ENCODE results near the gene LY6G6F. TPM values are rescaled to one million over a fixed set of nuclear protein-coding genes. Genes with fewer than 3 reads are reported as not detected.

LY6G6F gene
- total and polyA plus RNA-seq, 10 of the 15 experiments (the other 5 are each of a cell fraction or from before 2014, with no cell fraction given) = not detected

DNA sequence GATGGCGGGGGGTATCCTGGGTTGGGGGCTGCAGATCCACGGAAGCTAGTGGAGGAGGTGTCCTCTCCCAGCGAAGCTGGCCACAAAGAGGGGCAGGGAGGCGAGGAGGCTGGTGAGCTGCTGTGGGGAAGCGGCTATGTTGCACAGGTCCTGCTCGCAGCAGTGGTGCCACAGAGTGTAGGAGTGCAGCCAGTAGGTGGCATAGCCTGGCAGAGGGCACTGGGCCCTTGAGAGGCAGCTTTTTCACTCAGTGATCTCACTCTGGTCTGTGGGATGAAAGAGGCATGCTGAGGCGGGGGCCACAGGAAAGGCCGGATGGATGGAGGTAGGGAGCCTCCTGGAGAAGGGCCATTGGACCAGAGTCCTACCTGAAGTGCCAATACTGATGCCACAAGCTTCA is 5.6 kb downstream of the LY6G6F start:
- CTCF ChIA-PET = interaction anchor here (0.7 to 2.9 kb wide), 4 partner anchors 9 to 57 kb away, joined by 3 to 14 read pairs (median 5); partner anchors contain the start of gene ABHD16A
- POLR2A ChIA-PET = interaction anchor here (1.0 to 1.1 kb wide), 2 partner anchors 9 kb away, joined by 3 read pairs; partner anchors contain the start of genes ABHD16A and LY6G6C
- FAIRE-seq = no peak

More for the DNA sequence above, 5.6 kb downstream of the LY6G6F start:
- ATAC-seq (peak; percentile 81), DNase-seq (ENCODE audit: low read depth, low spot score) (no peak)
- Histone ChIP-seq H3K4me3 (no peak overlapping the region), H3K4me1 (ENCODE audit: control insufficient read depth, insufficient read depth, low read length) (no peaks in the 10 kb centered on the region), H3K79me2 (ENCODE audit: control insufficient read depth, insufficient read depth, low read length) (no peaks in the 10 kb centered on the region), H3K27ac (ENCODE audit: control insufficient read depth, insufficient read depth) (no peak overlapping the region), H4K20me1 (ENCODE audit: control insufficient read depth, insufficient read depth) (no peaks in the 10 kb centered on the region), H3K36me3 (ENCODE audit: control insufficient read depth in 2 of 2, insufficient read depth in 2 of 2, low read length in 1 of 2) (no peaks in the 10 kb centered on the region), H3K9ac (ENCODE audit: control insufficient read depth, insufficient read depth, low read length) (no peak overlapping the region), H3K4me2 (ENCODE audit: control insufficient read depth, insufficient read depth) (no peak overlapping the region), H2AFZ (ENCODE audit: control insufficient read depth, low read depth, low read length) (no peak overlapping the region), H3K9me3 (replicated peaks; ENCODE audit: control insufficient read depth, insufficient read depth, low read length) (no peaks in the 10 kb centered on the region), H3K27me3 (replicated peaks in 1 of 2; ENCODE audit: control insufficient read depth in 2 of 2, insufficient read depth in 2 of 2, low read length in 1 of 2) (peaks cover 0 to 2% of the 10 kb centered on the region in 2 experiments; a peak in 3 of 4 replicates)
- TF ChIP-seq RELB (IDR thresholded peaks at IDR 0.05; ENCODE audit: low read depth) (no peak), ZSCAN29 (IDR thresholded peaks at IDR 0.05) (no peak), SREBF2 (IDR thresholded peaks at IDR 0.05; ENCODE audit: low read length) (no peak), IKZF1 (conservative IDR thresholded peaks at IDR 0.05) (no peak), CTCF (IDR thresholded peaks at IDR 0.05 in 2 of 3, conservative IDR thresholded peaks at IDR 0.05 in 1 of 3; ENCODE audit: control insufficient read depth in 2 of 3, extremely low read depth in 1 of 3, insufficient read depth in 1 of 3, low read depth in 3 of 3, low read length in 3 of 3) (peak; percentile 7 to 10 (median 9); a peak in 2 of 6 replicates), POLR2AphosphoS5 (IDR thresholded peaks at IDR 0.05; ENCODE audit: low read length) (no peak), ZNF687 (IDR thresholded peaks at IDR 0.05) (no peak), KDM1A (IDR thresholded peaks at IDR 0.05; ENCODE audit: borderline replicate concordance) (no peak)
- TF ChIP-seq, protein P1, sequence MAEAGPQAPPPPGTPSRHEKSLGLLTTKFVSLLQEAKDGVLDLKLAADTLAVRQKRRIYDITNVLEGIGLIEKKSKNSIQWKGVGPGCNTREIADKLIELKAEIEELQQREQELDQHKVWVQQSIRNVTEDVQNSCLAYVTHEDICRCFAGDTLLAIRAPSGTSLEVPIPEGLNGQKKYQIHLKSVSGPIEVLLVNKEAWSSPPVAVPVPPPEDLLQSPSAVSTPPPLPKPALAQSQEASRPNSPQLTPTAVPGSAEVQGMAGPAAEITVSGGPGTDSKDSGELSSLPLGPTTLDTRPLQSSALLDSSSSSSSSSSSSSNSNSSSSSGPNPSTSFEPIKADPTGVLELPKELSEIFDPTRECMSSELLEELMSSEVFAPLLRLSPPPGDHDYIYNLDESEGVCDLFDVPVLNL (IDR thresholded peaks at IDR 0.05; ENCODE audit: low read depth, low read length) = no peak
- SMC1A ChIA-PET (ENCODE audit: uncharacterized antibody, unreplicated experiment) = no interaction called here
- intact Hi-C loops (cut with micrococcal nuclease; ENCODE audit: unreplicated experiment) (no loop called here), in situ Hi-C loops (cut with MboI) (no loop called here)
- BruUV-seq (replicated peaks) = no TSS peak
- RAD21 ChIA-PET (ENCODE audit: unreplicated experiment) = interaction anchor here (1.2 kb wide), 1 partner anchor 32 kb away, joined by 4 read pairs; the partner anchor contains the start of gene LY6G5C
- 20% methylated on average over 8 of the region's 8 CpGs for WGBS (ENCODE audit: insufficient coverage, insufficient replicate concordance, low lambda C conversion rate, missing lambda C conversion rate)

Measured in GM12878 (cell line).